ENCODE data around the gene OMP.

Gene OMP

DNA sequence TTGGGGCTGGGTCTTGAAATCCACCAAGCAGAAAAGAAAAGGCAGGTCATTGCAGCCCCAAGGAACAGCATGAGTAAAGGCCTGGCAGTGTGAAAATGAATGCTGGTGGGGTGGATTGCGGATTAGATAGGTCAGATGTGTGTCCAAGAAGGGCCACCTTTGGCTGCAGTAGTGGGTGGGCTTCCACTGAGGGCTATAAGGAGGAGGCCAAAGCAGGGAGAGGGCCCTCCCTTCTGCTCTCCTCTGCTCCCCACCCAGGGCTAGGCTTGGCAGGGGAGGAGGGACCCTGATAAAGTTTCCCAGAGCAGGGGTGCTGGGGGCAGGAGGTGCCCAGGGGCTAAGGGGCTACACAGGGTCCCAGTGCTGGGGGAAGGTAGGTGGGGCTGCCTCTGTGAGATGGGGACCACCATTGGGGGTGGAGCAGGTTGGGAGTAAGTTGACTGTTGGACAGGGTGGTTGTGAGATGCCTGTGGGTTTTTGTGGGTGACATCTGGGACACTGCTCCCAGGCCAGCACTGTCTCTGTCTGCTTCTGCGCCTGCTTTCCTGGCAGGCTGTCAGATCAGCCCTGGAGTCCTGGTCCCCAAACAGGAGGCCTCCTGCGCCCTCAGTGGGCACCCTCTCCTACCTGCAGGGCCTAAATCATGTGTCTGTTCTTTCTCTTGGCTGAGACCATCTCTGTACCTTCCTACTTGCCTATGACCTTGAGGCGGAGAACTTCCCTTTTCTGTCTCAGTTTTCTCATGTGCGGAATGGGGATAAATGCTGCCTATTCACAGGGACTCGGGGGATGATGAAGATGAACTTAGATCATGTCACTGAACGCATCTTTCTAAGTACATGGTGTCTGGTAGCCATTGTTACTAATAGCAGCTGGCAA lies 33.9 kb upstream of the OMP start:
- DNase-seq = no peak
- in situ Hi-C loops (cut with MboI; ENCODE audit: low pct_unique_long_range_greater_than_20kb, low sequenced_read_pairs) = no loop called here

DNA sequence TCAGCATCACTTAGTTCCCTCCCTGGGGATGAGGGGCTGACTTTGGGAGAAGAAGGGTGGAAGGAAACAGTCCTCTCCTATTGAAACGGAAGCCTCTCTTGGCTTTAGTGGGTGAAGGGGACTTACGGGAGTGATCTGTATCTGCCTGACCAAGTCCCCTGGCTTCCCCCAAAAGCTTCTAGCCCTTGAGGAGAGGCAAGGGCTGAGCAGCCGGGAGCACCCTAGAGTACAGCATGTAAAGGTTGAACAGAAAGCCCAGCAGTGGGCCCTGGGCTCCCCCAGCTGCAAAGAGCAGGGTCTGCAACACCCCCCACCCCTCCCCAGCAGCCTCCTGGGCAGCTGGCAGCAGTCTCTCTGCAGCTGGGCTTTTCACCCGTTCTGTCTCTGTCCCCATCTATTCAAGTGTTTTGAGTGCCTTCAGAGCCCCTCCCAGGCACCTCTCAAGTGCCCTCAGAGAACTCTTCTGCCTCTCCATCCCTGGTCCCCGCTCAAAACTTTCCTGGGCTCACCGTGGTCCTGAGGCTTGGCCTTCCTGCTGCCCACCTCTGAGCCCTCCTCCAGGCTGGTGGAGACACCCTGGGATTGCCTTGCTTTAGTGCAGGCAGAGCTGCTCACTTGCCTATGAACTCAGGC lies 33.2 kb upstream of the OMP start:
- DNase-seq = no peak
- in situ Hi-C loops (cut with MboI; ENCODE audit: low pct_unique_long_range_greater_than_20kb, low sequenced_read_pairs) = no loop called here

DNA sequence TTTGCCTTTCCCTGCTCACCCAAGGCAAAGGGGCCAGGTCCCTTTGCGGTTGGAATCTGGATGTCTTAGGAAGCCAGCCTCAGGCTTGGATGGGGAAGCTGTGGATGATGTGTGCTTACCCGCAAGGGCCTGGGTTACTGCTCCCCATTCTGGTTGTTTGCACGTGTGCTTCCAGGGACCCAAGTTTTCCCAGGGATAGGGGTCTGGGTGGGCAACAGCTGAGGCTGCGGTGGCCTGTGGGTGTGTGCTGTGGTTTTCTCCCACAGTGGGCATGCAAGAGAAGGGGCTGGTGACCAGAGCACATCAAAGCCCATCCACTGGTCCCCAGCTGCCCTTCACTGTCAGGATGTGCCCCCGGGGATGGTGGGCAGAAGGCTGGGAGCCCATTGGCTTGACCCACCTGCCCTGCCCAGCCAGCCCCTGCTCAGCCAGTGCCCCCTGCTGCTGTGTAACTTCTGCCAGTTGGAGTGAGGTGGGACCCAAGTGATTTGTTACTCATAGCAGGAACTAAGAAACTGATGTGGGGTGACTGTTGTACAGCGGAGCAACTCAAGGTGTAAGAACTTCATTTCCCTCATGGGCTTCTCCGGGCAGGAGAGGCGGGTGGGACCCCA lies 32.6 kb upstream of the OMP start:
- no peak for DNase-seq
- in situ Hi-C loops (cut with MboI; ENCODE audit: low pct_unique_long_range_greater_than_20kb, low sequenced_read_pairs) = no loop called here

DNA sequence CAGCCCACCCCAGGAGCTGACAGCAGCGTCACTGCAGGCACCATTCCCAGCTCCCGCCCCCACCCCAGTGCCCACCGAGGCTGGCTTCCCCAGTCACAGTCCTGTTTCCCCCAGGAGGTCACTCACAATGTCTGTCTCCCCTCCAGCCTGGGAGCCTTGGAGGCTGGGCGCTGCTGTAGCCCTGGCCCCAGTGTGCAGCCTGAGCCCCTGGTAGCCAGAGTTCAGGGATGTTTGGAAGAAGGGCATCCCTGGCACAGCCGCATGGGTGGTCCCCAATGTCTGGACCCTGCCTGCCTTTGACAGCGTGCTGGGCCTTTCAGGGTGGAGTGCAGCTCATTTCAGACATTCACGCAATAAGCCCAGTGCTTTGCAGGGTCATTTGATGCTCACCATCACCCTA lies 31.6 kb upstream of the OMP start:
- DNase-seq = no peak
- in situ Hi-C loops (cut with MboI; ENCODE audit: low pct_unique_long_range_greater_than_20kb, low sequenced_read_pairs) = no loop called here

DNA sequence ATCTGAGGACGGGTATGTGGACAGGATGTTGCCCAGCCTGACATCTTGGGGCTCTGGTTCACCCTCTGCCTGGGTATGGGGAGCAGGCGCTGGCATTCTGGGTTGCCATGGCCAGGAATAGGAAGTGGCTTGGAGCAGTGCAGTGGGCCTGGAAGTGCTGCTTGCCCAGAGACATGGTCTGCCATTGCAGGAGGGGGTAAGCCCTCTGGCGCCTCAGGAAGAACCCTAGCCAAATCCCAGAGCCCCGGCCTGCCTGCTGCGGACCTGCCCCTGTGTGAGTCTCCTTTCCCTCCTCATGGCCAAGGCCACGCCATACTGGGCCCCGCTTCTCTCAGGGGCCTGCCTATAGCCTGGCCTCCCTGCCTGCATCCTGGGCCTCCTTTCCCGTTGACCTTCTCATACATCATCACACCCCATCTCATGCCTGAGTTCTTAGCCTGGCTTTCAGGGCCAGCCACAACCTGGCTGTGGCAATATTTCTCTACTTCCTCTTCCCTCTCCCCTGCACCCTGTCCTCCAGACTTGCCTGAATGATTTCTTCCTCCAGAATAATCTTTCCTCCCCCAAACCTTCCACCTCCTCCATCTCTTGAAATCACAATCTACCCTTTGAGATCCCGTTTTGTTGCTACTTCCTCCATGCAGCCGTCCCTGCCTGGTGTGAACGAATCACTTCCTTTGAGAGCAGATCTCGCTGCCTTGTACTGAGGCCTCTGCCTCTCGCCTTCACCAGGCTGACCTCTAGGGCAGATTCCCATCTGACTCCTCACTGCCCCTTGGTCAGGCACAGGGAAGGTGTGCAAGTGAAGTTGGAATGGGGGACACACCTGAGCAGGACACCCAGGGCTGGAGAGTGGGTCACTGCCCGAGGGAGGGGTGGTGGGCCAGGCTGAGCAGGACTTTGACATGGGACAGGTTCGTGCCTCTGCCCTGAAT lies 30.7 kb upstream of the OMP start:
- in situ Hi-C loops (cut with MboI; ENCODE audit: low pct_unique_long_range_greater_than_20kb, low sequenced_read_pairs) = no loop called here
- DNase-seq = peak; percentile 74

DNA sequence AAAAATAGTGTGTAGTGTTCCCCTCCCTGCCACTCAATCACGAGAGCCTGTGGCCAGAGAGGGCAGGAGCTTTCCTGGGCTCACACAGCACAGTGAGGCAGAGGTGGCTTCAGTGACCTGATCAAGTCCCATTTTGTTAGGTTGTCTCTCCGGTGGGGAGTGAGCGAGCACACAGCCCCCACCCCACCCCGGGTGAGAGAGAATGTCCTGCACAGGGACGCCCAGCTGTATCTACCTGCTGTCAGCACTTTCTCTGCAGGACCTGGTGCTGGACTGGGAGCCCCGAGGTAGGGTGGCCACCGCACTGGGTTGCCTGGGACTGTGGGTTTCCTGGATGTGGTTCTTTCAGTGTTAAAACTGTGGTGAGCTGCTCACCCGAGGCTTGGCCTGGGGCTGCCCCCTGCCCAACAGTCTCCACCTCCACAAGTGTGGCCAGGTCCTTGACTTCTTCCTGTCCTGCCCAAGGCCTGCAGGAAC lies 29.8 kb upstream of the OMP start:
- in situ Hi-C loops (cut with MboI; ENCODE audit: low pct_unique_long_range_greater_than_20kb, low sequenced_read_pairs) = no loop called here
- DNase-seq = no peak

DNA sequence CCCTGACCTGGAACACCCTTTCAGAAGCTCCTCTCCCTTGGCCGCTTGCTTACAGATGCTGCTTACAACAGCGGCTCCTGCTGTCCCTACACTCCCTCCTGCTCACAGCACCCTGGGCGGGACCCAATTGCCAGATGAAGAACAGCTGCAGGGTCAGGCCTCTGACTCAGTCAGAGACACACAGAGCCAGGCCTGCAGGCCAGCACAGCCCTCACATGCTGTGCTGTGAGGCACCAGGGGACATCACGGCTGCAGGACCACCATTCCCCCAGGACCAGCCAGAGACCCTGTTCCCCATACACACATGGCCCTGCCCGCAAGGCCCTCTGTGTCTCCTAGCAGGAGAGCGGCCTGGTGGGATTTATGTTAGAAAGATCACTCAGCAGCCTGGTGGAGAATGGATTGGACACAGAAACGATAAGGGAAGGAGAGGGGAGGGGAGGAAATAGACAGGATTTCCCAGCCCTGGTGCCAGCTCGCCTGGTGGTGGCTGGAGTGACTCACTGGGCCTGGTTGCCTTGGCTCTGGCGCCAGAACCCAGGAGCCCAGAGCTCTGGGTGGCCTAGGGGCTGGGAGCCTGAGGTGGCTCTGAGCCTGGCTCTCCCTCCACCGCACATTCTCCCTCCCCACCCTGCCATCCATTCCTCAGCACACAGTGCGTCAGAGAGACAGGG lies 29.2 kb upstream of the OMP start:
- no peak for DNase-seq

DNA sequence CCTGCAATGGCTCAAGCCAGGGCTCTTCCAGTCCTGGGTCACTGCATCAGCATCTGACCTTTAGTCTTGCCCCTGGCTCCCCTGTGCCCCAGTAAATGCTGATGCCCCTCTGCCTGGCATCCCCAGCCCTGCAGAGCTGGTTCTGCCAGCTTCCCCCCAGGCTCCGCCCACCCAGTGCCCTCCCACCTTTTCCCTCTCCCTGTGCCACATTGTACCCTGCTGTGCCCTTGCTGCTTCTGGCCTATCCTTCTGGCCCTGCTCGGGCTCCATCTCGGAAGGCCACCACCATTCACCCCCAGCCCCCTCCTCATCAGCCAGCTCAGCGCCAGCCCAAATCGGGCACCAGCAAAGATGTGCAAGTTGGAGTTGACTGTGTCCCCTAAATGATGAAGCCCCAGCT lies 28.4 kb upstream of the OMP start:
- in situ Hi-C loops (cut with MboI; ENCODE audit: low pct_unique_long_range_greater_than_20kb, low sequenced_read_pairs) = no loop called here
- DNase-seq = no peak

More for the DNA sequence above, 29.2 kb upstream of the OMP start:
- in situ Hi-C loops (cut with MboI; ENCODE audit: low pct_unique_long_range_greater_than_20kb, low sequenced_read_pairs) = no loop called here

DNA sequence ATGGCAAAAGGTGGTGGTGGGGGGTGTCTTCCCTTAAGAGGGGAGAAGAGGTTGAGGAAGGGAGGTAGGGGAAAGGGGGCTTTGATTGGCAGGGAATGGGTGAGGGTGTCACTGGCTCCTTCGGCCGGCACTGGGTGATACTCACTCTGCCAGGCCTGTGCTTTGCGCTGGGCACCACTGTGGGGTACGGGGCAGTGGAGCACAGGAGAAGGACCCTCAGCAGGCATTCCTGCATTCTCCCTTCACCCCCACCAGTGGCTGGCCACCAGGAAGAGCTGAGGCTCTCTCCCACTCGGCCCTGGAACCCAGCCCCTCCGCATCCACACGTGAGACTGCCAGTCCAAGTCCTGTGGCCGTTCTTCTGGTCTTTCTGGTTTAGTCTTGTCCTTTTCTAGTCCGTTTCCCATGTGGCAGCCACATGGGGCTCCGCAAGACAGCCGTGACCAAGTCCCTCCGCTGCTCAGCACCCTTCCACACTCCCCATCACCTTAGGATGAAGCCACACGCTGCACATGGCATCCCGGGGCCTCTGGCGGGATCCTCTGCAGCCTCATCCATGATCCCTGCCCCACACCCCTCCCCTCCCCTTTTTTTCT lies 27.9 kb upstream of the OMP start:
- in situ Hi-C loops (cut with MboI; ENCODE audit: low pct_unique_long_range_greater_than_20kb, low sequenced_read_pairs) = no loop called here
- no peak for DNase-seq

DNA sequence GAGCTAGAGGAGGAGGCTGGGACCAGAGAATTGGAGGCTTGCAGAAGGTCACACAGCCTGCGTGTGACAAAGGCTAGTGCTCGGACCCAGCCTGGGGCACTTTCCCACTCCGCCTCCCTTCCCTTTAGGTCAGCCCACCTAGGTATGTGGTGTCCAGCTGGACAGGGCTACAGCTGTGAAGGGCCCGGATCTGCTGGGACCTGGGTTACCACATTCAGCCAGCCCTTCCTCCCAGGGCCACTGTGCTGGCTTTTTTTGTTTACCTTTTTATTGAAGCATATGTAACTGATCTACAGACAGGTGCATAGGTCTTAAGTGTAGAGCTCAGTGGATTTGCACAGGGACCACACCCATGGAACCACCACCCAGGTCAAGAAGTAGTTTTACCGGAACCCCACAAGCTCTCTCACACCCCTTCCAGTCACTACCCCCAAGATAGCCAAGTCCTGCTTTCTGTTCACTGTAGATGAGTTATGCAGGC lies 27.2 kb upstream of the OMP start:
- no peak for DNase-seq
- in situ Hi-C loops (cut with MboI; ENCODE audit: low pct_unique_long_range_greater_than_20kb, low sequenced_read_pairs) = no loop called here

DNA sequence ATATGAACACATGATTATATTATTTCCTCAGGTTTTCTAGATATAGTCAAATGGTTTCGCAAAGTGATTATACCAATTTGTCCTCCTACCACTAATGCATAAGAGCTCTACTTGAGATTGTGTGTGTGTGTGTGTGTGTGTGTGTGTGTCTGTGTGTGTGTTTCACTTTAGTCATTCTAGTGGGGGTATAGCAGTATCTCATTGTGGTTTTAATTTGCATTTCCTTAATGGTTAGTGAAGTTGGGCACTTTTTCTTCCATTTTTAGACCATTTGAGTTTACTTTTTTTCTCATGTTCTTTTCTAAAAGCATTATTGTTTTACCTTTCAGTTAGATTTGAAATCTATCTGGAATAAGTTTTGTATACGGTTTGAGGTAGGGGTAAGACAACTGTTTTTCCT lies 23.0 kb upstream of the OMP start:
- in situ Hi-C loops (cut with MboI; ENCODE audit: low pct_unique_long_range_greater_than_20kb, low sequenced_read_pairs) = no loop called here
- no peak for DNase-seq

DNA sequence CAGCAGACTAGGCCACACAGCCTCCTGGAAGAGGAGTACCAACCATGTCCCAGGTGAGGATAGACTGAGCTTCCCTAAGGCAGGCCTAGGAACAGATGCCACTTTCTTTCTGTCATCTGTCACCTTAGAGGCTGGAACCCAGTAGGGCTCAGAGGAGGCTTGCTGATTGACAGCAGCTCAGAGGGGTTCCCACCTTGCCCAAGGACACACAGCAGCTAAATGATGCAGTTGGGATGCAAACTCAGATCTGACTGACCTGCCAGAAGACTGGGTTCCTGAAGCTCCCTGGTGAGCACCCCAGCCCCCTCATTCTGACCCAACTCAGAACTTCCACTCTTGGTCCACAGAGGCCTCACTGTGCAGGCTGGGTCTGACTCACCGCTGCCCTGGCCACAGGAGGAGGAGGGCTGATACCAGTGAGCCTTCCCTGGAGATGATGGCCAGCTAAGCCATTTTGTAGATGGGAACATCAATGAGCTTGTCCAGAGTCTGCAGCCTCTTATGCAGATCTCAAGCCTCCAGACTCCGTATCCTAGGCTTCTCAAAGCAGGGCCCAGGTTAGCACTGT lies 21.9 kb upstream of the OMP start:
- in situ Hi-C loops (cut with MboI; ENCODE audit: low pct_unique_long_range_greater_than_20kb, low sequenced_read_pairs) = no loop called here
- no peak for DNase-seq

DNA sequence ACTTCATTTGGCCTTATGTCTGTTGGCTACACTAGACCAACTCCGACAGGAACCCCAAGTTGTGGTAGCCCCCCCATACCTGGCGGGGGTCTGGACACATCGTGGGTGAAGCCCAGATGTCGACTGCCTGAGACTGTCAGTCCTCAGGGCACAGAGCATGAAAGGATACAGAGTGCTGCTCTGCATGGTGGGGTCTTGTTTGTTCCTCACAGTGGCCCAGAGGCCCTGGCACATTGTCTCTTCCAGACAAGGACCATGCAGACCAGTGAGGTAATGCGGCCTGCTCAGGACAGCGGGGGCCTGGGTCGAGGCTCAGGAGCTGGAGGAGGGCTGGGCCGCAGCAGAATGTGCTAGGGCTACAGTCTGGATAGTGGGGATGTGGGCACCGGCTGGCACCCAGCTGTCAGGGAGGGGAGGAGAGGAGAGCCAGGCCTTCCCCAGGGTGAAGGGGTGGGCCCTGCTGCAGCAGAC lies 21.2 kb upstream of the OMP start:
- no peak for DNase-seq
- in situ Hi-C loops (cut with MboI; ENCODE audit: low pct_unique_long_range_greater_than_20kb, low sequenced_read_pairs) = no loop called here

DNA sequence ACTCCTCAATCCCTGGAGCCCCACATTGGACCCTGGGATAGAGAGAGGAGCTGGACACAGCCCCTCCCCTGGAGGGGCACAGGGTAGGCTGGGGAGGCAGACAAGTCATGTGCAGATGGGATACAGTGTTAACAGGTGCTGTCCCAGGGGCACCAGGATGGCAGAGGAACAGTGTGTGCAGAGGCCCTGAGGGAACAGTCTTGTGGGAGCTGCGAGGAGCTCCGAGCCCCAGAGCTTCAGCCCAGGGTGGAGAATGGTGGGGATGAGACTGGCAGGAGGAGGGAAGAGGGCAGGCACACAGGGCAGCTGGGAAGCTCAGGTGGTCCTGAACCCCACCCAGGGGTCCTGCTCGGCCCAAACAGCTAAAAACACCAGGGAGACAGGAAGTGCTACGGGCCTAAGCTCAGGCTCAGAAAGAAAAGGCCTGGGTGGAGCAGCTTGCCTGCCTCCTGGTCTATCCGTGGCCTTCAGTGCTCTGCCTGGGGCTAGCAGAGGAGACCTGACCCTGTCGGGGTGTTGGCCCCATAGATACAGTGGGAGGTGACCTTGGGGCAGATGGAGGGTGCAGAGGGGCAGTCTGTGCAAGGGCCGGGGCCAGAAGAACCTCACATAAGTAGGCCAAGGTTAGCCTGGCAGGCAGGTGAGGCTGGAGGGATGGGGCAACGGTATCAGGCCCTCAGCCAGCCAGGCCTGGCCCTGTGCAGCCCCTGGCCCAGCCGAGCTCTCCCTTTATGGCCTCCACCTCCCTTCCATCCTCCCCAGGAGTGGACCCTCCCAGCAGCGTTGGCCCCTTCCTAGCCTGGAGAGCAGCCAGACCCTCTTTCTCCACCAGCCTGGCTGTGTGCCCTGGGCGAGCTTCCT lies 20.4 kb upstream of the OMP start:
- in situ Hi-C loops (cut with MboI; ENCODE audit: low pct_unique_long_range_greater_than_20kb, low sequenced_read_pairs) = no loop called here
- no peak for DNase-seq

DNA sequence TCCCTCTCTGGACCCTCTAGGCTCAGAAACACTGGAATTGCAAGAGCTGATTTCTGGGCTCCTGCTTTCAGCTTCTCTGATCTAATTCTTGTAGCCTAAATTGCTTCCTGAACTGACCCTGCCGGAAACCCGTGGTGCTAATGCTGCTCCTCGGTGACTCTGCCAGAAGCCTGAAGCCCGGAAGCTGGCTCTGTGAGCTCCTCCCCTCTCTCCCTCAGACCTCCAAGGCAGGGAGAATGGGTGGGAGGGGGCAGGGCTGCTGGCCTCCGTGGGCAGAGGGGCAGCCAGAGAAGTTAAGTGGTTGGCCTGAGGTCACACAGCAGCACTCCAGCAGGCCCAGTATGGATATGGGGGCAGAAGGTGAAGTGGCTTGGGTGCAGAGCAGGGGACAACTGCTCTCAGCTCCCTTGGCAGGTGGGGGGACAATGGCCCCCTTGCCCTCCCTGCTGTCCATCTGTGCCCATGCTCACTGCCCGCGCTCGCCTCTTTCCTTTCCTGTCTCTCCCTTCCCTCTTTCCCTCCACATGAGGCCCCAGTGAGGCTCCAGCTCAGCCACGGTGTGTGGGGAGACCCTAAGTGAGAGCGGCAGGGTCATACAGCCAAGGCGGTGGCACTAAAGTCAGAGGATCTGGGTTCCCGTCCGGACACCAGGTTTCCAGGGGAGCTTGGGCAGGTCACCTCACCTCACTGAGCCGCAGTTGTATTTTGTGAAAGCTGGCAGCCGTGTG lies 19.6 kb upstream of the OMP start:
- in situ Hi-C loops (cut with MboI; ENCODE audit: low pct_unique_long_range_greater_than_20kb, low sequenced_read_pairs) = no loop called here
- DNase-seq = peak; percentile 84

DNA sequence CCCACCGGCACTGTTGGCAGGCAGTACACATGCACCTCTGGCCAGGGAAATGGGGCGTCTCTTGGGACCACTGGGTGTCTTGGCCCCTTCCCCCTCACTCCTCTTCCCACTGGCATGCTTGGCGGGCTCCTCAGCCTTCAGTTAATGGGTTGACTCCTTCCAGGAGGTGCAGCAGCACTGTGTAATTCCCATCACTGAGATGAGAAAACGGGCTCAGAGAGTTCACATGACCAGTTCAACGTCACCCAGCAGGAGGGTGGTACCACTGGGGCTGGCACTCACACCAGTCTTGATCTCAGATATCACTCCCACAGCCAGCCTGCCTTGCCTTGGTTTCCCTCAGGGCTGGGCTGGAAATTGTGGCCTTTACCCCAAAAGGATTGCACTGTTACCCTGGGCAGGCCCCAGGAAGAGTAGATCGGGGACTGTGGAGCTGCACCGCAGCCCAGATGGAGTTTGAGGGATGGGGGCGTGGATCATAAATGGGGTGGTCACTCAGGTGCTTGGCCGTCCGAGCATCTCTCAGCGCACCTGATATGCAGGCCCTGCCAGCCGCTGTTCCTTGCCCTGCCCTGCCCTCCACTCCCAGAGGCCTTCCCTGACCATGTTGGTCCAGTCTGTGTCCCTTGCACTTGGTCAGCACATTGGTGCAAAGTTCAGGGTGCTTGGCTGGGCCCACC lies 18.9 kb upstream of the OMP start:
- no peak for DNase-seq
- in situ Hi-C loops (cut with MboI; ENCODE audit: low pct_unique_long_range_greater_than_20kb, low sequenced_read_pairs) = no loop called here

All from KBM-7 (cell line).